HG03575 (cell line): ENCODE measurements around the gene ITGA11.

Source experiments
- ATAC-seq: cut with Tn5 transposase; IDR thresholded peaks from one replicate; pipeline ENCODE4 v1.9.1; 2021; ENCODE audit not compliant: unreplicated experiment, insufficient number of reproducible peaks, low FRiP score; ENCODE audit errors: extremely low read depth

ITGA11 gene

GRCh38 chr15:68311859-68312557, 120.0 kb downstream of the ITGA11 start:
- ATAC-seq = no peak

GRCh38 chr15:68311464-68311835, 120.5 kb downstream of the ITGA11 start:
- no peak for ATAC-seq

- ATAC-seq = no peak
Observed at GRCh38 chr15:68310804-68311463, 121.0 kb downstream of the ITGA11 start.

DNA sequence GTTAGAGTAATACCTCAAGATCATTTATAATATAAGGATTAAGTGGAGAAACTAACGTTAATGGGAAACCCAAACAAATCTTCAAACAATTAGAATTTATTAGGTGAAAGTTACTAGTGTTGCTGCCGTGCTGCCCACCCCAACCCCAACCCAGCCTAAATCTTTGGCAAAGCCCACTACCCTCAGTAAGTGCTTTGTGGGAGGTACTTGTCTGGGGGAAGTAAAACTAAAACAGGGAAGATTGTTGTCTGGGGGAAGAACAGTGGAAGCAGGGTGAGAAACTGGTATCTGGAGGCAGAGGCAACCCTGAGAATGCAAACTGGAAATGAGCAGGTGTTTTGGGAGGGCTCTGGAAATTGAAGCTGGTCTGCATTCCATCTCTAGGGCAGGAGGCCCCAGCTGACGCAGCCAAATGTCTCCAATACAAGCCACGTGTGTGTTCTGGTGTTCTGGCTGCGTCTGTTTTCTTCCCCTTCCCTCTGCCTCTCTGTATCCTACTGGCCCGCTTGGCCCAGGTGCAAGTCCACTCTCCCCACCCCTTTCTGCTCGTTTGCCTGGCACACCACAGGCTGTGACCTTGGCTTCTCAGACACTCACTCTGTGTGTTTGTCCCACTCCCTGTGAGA, 121.7 kb downstream of the ITGA11 start:
- ATAC-seq = no peak

GRCh38 chr15:68309024-68309423, 122.9 kb downstream of the ITGA11 start:
- ATAC-seq = no peak

DNA sequence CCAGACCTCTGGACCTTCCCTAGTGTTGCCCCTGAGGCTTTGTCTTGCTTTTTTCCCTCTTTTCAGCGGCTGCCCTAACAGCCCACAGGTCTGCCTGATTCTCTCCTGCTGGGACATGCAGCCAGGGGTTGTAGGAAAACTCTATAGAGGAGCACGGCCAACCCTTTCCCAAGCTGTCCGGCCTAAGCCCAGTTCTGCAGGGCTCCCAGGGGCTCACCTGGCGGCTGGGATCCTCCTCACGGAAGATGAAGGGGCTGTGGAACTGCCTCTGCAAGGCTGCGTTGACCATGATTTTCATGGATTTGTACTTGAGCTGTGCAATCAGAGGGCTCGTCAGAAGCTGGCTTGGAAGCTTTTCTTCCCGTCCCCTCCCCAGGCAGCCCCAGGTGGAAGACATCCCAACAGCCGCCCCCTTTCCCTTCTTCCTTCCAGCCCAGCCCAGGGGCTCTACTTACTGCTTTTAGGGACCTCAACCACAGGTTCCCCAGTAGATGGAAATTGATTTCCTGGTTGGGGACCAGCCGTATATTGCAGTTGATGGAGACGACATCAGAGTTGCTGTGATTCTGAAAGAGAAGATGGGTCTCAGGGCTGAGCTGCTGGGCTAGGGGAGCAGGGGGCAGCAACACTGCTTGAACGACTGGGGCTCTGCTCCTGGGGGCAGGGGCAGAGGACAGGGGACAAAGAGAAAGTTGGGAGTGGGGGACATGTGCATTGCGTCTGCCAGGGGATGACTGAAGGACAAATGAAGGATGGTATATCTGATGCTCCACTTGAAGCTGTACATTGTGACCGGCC, 124.6 kb downstream of the ITGA11 start:
- ATAC-seq = no peak

GRCh38 chr15:68305420-68305871, 126.5 kb downstream of the ITGA11 start:
- no peak for ATAC-seq

- ATAC-seq = no peak
Observed at GRCh38 chr15:68304589-68305337, 127.2 kb downstream of the ITGA11 start.

- ATAC-seq = no peak
Observed at GRCh38 chr15:68303560-68304436, 128.2 kb downstream of the ITGA11 start.

DNA sequence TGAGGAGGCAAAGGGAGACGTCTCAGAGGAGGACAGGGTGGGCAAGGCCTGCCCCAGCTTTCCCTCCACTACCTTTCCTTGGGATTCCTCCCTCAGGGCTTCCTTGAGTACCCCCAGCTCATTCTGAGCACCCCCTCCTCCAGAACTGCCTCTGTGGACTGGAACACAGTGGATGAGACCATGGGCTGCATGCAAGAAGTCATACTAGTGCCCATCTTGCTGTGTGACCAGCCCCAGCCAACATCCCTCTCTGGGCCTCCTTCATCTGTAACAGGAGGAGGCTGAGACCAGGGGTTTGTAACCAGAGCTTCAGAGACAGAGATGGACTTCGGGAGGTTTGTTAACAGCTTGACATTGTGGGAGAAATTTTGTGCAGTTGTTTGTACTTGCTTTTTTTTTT, 128.8 kb downstream of the ITGA11 start:
- ATAC-seq = no peak

DNA sequence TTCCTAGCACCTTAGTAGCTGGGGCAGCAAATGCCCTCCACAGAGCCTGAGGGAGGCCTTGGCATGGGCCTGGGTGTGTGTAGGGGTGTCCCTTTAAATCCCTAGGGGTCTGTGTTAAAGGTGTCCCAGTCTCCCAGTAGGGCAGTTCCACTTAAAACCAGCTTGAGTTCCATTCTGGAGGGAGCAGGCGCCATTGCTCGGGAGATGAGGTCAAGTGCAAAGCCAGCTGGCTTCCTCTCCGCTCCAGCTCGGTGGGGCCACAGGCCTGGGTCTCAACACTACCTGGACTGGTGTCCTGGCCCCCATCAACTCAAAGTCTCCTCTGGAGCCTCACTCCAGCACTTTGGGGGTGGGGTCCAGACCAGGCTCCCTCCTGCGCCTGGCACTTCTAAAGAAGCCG, 129.2 kb downstream of the ITGA11 start:
- ATAC-seq = no peak

- no peak for ATAC-seq
Observed at GRCh38 chr15:68301301-68301700, 130.7 kb downstream of the ITGA11 start.

- ATAC-seq = no peak
Observed at GRCh38 chr15:68300115-68300940, 131.6 kb downstream of the ITGA11 start.

GRCh38 chr15:68299436-68299835, 132.5 kb downstream of the ITGA11 start:
- ATAC-seq = no peak

DNA sequence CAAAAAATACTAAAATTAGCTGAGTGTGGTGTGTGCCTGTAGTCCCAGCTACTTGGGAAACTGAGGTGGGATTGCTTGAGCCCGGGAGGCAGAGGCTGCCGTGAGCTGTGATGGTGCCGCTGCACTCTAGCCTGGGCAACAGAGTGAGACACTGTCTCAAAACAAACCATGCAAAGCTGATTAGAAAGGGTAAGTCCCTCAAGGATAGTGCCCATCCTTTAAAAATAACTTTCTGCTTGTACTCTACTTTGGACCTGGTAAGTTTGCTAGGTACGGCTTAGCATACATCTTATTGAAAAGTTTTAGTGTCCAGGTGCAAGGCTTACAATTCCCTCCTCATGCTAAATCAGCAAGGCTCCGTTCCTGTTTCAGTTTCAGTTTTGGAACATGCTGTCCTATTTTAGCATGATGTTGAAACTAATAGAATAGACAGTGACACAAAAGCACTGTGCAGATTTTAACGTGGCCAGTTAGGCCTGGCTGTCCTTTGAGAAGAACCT, 133.0 kb downstream of the ITGA11 start:
- peak; percentile 70 for ATAC-seq

DNA sequence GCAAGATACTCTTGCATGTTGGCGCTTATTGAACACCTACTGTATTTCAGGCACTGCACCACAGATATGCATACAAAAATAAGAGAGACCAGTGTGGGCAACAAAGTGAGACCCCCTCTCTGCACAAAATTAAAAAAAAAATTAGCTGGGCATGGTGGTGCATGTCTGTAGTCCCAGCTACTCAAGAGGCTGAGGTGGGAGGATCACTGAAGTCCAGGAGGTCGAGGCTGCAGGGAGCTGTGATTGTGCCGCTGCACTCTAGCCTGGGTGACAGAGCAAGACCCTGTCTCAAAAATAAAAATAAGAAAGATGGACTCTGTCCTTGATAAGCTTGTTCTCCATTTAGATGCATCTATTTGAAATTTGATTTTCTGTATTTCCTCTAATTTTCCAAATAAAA, 133.6 kb downstream of the ITGA11 start:
- ATAC-seq = no peak
